NAMALWA (cell line): ENCODE measurements around the gene DROSHA.
"Not testable (repeated sequence)": the region's sequence is repeated elsewhere in the genome, so short reads cannot be mapped to it uniquely, and the experiment has no call there.

ENCODE experiments used
- DNase-seq: peaks from one replicate; pipeline ENCODE4 v3.0.0-alpha.2; 2015; ENCODE audit warnings: low spot score

The DROSHA gene

DNA sequence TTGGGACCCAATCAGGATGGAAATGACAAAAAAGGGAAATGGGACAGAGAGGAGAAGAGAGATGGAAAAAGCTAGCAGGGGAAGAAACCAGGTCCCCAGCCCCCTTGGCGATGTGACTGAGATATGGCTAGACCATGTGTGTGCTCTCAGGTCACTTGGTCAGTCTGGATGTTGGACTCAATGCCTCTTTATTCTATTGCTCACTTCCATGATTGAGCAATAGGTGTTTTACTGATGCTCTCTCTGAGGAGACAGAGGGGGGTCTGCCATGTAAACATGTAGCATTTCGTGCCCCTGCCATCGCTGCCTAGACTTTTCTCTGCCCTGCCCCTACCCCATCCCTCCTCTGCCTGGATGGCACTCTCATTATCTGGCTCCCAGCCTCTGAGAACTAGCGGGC lies 150.6 kb downstream of the DROSHA start:
- no peak for DNase-seq

DNA sequence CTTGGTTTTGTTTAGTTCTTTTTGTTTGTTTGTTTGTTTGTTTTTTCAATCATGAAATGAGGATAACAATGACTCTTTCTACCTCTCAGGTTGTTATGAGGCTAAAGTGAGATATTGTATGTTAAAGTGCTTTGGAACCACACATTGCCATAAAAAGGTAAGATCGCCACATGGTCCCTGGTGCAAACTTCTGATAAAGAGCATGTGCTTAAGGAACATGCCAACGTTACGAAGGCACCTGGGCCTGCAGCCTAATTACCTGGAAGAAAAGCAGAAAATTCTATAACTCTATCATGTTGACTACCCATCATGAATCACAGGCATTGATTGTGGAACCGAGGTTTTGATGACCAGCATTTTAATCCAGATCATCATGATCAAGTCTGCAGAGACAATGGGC lies 151.8 kb downstream of the DROSHA start:
- no peak for DNase-seq

DNA sequence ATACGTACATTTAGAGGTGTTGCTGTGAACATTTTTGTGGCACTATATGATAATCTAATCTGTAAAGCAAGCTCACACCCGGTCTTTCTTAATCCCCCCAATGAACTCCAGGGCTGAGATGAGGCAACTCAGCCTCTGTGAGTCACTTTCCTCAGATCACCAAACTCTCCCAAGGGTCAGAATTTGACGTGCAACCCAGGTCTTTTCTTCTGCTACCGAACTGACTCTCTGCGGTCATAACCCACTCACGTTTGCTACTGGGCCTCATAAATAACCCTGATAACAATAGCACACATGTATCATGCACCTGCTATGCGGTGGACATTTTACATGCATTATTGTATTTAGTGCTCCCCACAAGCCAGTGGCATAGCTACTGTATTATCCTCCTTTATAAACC lies 153.1 kb downstream of the DROSHA start:
- DNase-seq, result no peak

DNA sequence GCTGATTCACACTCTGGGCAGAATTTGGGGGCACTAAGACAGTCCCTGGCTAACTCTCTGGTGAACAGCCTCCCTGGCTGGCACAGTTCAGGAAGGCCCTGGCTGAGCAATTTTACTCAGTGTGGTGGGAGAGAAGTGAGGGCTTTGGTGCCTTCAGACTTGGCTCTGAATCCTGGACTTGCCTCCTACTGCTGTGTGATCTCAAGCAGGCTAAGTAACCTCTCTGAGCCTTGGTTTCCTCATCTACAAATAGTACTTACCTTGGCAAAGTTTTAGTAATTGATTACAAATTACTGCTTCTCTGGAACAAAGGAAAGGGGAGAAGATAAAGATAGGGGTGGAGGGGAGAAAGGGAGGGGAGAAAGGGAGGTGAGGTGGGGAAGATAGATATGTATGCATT lies 153.8 kb downstream of the DROSHA start:
- DNase-seq, result no peak

DNA sequence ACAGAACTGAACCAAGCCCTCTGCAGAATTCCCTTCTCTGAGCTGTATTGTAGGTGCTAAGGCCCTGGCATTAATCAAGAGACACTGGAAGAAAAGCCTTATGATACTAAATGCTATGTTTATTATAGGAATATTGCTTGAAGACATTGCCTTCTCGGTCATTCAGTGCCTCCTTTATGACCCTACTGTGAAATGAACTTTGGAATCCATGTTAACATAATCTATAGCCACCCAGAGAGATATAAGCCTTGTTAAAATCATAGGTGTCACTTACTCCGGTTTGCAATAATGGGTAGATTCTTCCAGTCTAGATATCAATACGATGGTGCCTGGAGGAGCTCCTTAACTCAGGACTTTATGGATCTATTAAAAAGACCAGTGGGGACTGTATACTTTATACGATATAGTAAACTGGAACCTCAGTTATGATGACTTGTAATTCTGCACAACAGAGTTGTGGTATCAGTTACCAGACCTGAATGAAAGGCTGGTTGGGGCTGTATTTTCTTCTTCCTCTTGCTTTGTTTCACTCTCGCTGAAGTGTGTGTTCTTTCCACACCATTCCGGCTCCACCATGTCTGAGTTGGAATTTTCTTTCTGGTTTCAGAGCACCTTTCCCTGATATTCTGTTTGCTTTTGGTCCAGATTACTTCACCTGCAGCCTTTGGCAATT lies 154.5 kb downstream of the DROSHA start:
- DNase-seq, result no peak

DNA sequence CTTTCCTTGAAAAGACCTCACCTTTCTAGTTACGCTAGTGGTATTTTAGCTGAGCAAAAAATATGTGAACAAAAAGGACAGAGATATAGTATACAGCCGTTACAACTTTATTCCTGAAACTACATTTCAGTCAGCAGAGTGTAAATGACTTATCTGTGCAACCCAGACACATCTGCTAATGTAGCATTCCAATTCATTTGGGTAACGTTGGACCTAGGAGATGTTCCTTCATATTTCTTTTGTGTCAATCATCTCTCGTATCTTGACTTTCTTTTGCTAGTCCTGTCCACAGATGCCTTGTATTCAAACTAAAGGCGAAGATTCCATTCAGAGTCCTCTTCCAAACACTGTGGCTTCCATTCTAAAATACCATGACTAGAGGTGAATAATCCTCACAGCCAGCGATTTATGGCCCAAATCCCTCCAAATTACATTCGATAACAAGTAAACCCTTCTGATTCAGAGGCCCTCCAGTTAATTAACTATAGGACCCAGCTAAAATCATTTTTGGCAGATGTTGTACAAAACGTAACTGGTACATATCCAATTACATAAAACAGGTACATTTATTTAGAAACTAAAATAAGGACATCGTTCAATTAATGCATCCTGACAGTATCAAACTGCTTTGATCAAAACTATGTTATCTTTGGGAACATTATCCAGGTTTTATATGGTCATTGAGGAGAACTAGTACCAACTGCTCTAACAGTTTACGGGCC lies 155.7 kb downstream of the DROSHA start:
- DNase-seq, result no peak

DNA sequence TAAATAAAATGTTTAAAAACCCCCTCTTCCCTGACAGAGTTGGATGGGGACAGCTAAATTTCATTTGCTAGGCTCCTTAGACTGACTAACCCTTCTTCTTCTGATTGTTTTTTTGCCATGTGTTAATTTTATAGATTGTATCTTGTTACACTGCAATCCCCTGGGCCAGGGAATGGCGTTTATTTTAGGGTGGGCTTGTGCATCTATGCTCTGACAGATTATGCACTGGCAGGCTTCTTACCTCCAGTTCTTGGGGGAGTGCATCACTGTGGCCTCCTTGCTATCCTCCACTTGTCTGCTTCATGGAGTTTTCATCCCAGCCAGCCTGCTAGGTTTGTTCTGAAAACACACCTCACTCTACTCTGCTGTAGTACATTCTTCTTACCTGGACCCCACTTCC lies 159.8 kb downstream of the DROSHA start:
- no peak for DNase-seq

DNA sequence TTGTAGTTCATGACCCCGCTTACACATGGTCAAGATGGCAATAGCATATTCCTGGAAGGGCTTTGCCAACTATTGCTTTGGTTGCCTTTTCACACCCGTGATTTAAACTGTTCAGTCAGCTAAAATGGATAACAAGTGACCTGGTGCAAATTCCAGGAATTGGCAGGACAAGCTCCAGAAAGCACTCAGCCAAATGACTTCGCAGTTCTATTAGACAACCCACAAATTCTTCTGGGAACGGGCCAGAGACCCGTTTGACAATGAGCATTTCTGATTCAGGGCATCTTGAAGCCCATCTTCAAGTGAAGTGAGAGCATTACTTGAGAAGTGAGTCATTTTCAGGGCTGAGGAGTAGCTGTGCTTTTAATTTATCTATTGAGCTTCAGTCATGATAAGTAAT lies 165.0 kb downstream of the DROSHA start:
- no peak for DNase-seq

DNA sequence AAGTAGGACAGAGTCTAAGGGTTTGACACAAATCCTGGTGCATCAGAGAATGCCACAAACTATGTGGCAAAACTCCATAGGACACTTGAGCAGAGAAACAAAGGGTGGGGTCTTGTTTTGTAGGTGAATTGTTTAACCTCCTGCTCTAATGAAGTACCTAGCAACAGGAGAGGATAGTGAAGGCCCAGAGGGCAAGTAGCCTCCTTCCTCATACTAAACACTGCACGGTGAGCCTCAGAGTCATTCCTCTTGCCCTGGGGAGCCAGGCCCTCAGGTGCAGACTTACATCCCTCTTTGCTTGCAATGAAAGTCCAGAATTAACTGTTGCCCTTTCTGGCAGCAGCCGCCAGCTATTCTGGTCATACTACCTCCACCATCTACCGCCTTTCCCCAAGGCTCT lies 166.1 kb downstream of the DROSHA start:
- DNase-seq, result no peak

DNA sequence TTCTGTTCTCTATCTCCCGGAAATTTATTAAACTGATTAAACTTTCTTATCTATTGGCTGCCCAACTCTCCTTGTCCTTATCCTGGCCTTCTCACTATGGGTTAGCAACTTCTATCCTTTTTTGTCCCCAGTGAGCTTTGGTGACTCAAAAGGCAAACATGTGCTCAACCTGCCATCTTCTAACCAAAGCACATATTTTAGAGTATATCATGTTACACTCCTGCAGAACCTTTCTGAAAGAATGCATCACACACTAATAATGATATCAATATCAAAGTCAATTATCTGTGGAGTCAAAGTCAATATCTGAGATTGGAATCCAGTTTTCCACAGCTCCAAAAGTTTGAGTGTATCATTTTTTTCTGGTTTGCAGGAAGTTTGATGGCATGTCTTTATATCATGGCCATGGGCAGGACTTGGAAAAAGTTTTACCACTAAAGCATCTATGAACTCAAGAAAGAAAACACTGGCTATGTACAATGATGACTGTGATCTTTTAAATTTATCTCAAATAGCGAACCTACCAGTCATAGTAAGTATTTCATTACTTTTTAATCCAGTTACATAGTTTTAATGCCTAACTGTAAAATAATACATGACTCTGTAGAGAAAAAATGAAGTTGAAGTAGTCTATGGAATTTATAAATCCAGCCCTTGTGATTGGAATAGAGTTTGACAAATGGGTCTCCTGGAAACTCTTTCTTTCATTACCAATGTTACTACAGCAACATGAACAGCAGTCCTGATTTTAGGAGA lies 166.8 kb downstream of the DROSHA start:
- DNase-seq, result no peak

DNA sequence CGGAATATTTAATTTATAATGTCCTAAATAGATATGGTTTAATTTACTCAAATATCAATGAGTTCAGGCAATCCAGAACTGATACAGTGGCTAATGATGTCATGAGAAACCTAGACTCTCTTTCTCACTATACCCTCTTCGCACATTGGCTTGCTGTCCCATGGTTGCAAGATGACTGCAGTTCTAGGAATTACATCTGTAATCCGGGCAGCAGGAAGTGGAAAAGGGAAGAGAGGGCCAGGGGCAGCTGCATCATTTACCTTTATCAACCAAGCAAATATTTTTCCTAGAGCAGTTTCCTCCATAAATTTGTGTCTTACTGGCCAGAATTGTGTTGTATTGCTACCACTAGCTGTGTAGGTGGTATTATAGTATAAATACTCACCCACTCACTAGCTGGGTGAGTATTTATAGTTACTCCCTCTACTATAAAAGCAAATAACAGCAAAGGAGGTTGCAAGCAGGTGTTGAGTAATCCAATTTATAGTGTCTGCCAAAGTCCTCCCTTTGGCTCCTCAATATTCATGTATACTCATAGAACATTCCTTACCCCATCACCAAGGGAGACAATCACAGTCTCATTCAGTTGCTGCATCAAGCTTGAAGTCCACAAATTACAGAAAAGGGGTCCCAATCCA lies 168.8 kb downstream of the DROSHA start:
- DNase-seq, result no peak

DNA sequence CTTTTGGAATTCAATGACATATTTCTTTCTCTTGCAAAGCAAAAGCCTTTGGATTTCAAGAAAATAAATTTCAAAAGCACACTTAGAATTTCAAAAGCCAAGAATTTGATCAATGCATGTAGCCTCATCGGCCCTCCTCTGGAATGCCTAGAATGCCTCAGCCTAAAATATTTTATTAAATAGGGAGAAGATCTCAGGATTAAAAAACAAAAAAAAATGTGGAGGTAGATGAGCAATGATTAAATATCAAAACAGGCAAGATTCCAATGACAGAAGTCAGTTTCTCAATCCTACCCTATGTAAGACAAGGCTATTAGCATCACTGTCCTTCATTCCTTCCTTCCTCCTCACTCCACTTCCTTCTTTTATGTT lies 169.4 kb downstream of the DROSHA start:
- DNase-seq, result no peak

DNA sequence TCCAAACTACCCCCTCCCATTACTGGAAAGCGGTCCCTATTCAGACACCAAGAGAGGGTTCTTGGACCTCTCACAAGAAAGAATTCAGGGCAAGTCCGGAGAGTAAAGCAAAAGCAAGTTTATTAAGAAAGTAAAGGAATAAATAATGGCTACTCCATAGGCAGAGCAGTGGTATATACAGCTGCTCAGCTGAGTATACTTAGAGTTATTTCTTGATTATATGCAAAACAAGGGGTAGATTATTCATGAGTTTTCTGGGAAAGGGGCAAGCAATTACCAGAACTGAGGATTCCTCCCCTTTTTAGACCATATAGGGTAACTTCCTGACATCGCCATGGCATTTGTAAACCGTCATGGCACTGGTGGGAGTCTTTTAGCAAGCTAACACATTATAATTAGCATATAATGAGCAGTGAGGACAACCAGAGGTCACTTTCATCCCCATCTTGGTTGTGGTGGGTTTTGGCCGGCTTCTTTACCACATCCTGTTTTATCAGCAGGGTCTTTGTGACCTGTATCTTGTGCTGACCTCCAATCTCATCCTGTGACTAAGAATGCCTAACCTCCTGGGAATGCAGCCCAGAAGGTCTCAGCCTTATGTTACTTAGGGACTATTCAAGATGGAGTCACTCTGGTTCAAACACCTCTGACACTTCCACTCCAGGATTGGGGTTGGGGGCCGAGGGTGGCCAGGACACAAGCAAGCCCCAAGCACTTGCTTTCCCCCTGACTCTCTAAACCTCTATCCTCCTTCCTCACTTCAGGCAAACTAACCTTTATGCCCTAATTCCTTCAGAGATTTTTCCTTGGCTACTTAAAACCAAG lies 170.0 kb downstream of the DROSHA start:
- not testable (repeated sequence) for DNase-seq

DNA sequence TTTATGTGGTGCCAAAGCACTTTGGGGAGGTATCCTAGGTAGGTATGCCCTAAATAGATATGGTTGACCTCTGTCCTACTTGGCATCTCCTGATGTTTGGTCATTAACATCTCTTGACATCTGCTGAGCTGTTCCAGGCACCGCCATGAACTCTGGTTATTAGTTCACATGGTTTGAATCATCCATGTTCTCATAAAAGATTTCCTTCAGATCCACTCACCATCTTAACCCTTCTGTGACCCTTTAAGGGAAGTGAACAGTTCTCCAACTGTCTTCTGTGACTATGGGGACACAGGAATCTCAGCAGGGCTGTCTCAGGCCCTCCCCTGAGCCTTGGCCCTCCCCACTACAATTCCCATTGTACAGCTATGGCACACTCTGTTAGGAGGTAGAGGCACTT lies 170.7 kb downstream of the DROSHA start:
- DNase-seq, result no peak

DNA sequence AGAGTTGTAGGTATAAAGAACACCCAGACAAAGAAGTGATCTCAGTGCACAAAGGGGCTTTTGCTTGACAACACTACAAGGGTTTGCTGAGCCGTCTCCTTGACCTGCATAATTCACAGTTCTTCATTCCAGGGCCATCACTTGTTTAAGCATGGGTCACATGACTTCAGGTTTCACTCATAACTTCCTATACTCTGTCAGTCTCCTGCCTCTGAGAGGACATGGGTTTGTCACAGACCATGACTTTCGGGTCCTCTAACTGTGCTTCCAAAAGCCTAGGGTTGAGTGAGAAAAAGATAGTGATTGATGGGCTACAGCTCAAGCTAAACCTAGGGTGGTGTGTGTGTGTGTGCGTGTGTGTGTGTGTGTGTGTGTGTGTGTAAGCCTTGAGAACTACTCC lies 172.1 kb downstream of the DROSHA start:
- no peak for DNase-seq

DNA sequence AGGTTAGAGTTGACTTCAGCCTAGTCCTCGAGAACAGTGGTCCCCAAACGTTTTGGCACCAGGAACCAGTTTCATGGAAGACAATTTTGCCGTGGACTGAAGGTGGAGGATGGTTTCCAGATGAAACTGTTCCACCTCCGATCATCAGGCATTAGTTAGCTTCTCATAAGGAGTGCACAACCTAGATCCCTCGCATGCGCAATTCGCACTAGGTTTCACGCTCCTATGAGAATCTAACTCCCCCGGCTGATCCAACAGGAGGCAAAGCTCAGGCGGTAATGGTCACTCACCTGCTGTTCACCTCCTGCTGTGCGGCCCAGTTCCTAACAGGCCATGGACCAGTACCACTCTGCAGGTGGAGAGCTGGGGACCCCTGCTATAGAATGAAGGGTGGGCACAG lies 174.9 kb downstream of the DROSHA start:
- no peak for DNase-seq

DNA sequence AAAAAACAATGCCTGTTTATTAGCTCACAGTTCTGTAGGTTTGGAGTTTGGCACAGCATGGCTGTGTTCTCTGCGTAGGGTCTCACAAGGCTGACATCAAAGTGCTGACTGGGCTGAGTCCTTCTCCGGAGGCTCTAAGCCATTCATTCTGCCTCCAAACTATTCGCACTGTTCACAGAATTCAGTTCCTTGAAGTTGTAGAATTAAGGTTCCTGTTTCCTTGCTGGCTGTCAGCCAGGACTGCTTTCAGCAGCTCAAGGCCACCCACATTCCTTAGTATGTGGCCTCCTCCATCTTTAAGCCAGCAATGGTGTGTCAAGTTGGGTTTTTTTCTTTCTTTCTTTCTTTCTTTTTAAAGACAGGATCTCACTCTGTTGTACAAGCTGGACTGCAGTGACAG lies 176.6 kb downstream of the DROSHA start:
- DNase-seq, result no peak
